Right lobe of liver (tissue), 6 donors: ENCODE measurements around the gene B3GLCT. TPM values are rescaled to one million over a fixed set of nuclear protein-coding genes. Genes with fewer than 3 reads are reported as not detected.

Experiments used
- ATAC-seq, 4 donors: fragments of 200-7000 bp; cut with Tn5 transposase; one replicate each; pipeline ENCODE4 v1.9.1; 2020; ENCODE audit warnings: mild to moderate bottlenecking in 4 of 4, moderate library complexity in 4 of 4
- DNase-seq, 3 donors: peaks; one replicate each; pipeline ENCODE4 v3.0.0-alpha.2; 2020
- H3K27ac ChIP-seq, 3 donors: fragments of 200-600 bp; one replicate each; pipeline ENCODE4 v1.8.0; 2022
- H3K27me3 ChIP-seq, 2 donors: fragments of 200-600 bp; one replicate each; pipeline ENCODE4 v1.8.0; 2022
- H3K36me3 ChIP-seq, 4 donors: fragments of 200-600 bp; sonication (generic) in 1 of 4; one replicate each; pipeline versions ENCODE4 v1.5.1 to v1.8.0; 2017 to 2022; ENCODE audit warnings: control low read depth in 1 of 4
- H3K4me1 ChIP-seq, 4 donors: fragments of 200-600 bp; sonication (generic) in 1 of 4; one replicate each; pipeline versions ENCODE4 v1.5.1 to v1.8.0; 2017 to 2022; ENCODE audit warnings: control low read depth in 1 of 4
- H3K4me3 ChIP-seq, 3 donors: fragments of 200-600 bp; one replicate each; pipeline ENCODE4 v1.8.0; 2022
- H3K9me3 ChIP-seq, 4 donors: fragments of 200-600 bp; sonication (generic) in 1 of 4; one replicate each; pipeline versions ENCODE4 v1.5.1 to v1.8.0; 2017 to 2022; ENCODE audit warnings: control low read depth in 1 of 4
- CTCF ChIP-seq, 4 donors: fragments of 200-600 bp in 3 of 4; fragments of 450-650 bp in 1 of 4; IDR thresholded peaks; one replicate each; pipeline versions ENCODE4 v1.5.1 to v1.8.0; 2016 to 2022; ENCODE audit warnings: antibody characterized with exemption in 4 of 4, mild to moderate bottlenecking in 2 of 4
- POLR2A ChIP-seq: fragments of 450-650 bp; IDR thresholded peaks from one replicate; pipeline ENCODE4 v1.6.1; 2017; ENCODE audit warnings: antibody characterized with exemption, mild to moderate bottlenecking
- WGBS: methylation state at CpG from one replicate; pipeline ENCODE4 v1.1.6; 2018; ENCODE audit warnings: low coverage, low lambda C conversion rate; ENCODE audit not compliant: insufficient coverage; ENCODE audit errors: missing lambda C conversion rate; 5-methylcytosine and 5-hydroxymethylcytosine counted together
- intact Hi-C, 2 donors: fragments of 100-400 bp; cut with DNase I; formaldehyde crosslinking; loops; one replicate each; pipeline versions ENCODE4 v1.11.2 to v1.14.1; 2022
- total RNA-seq, 6 experiments: library from RNA; depleted of rRNA in 2 of 6; stranded (reverse); fragments of >200 nt in 2 of 6; fragmentation: NEBNext Ultra II Directional in 3 of 6; extraction: Animal tissue kit (Norgen Biotek cat#: 25700) in 3 of 6; gene quantifications; one replicate each; pipeline versions ENCODE4 v1.1.0 to v1.2.4, GENCODE V29; 2016 to 2023
- donor health status: DM: no; HTN: yes; CAD: no.
- donor health status: DM: no; HTN: no; CAD: no.
- donor health status: DM: no; HTN: no; CAD: no.
- donor health status: DM: no; HTN: yes; CAD: no.
- donor health status: DM: no; HTN: yes; CAD: no.

The B3GLCT gene
- total RNA-seq, 6 experiments from 2014 or later: 2.7 to 3.6 (median 3.0) TPM

- Histone ChIP-seq H3K27ac (no peak overlapping the region), H3K4me1 (no peaks in the 10 kb centered on the region), H3K27me3 (no peaks in the 10 kb centered on the region), H3K4me3 (no peak overlapping the region), H3K9me3 (no peaks in the 10 kb centered on the region), H3K36me3 (no peaks in the 10 kb centered on the region)
- intact Hi-C loops: no loop called here
- DNase-seq (no peak), ATAC-seq (no peak)
- WGBS: 30% methylated on average over 4 of the region's 4 CpGs
- TF ChIP-seq POLR2A: no peak
Measured at GRCh38 chr13:31365630-31366029, 165.9 kb downstream of the B3GLCT start.

- TF ChIP-seq CTCF (IDR thresholded peaks at IDR 0.05) (no peak), POLR2A (no peak)
Measured at GRCh38 chr13:31367410-31367809, 167.6 kb downstream of the B3GLCT start.

GRCh38 chr13:31369213-31369612 lies 169.4 kb downstream of the B3GLCT start:
- Histone ChIP-seq H3K4me1 (no peaks in the 10 kb centered on the region), H3K4me3 (no peak overlapping the region), H3K27me3 (no peaks in the 10 kb centered on the region), H3K27ac (no peak overlapping the region), H3K36me3 (no peaks in the 10 kb centered on the region), H3K9me3 (no peaks in the 10 kb centered on the region)
- intact Hi-C loops: no loop called here
- TF ChIP-seq CTCF (IDR thresholded peaks at IDR 0.05) (no peak), POLR2A (no peak)
- DNase-seq: no peak
- no peak for ATAC-seq

More at GRCh38 chr13:31367410-31367809, 167.6 kb downstream of the B3GLCT start:
- 29% methylated on average over 1 of the region's 2 CpGs for WGBS
- no peaks in the 10 kb centered on the region for H3K27me3 ChIP-seq
- H3K27ac ChIP-seq: no peak overlapping the region
- ATAC-seq (no peak), DNase-seq (no peak)
- no peaks in the 10 kb centered on the region for H3K4me1 ChIP-seq
- no peaks in the 10 kb centered on the region for H3K9me3 ChIP-seq
- H3K36me3 ChIP-seq: no peaks in the 10 kb centered on the region
- H3K4me3 ChIP-seq: no peak overlapping the region
- intact Hi-C loops: no loop called here

GRCh38 chr13:31372454-31372853 lies 172.7 kb downstream of the B3GLCT start:
- TF ChIP-seq CTCF (IDR thresholded peaks at IDR 0.05) (no peak), POLR2A (no peak)
- H3K4me1 ChIP-seq: no peaks in the 10 kb centered on the region
- WGBS: 78% methylated on average over 4 of the region's 4 CpGs
- no peak for DNase-seq
- H3K4me3 ChIP-seq: no peak overlapping the region
- no peak overlapping the region for H3K27ac ChIP-seq
- no peaks in the 10 kb centered on the region for H3K9me3 ChIP-seq
- intact Hi-C loops: no loop called here
- no peaks in the 10 kb centered on the region for H3K27me3 ChIP-seq
- no peak for ATAC-seq
- H3K36me3 ChIP-seq: no peaks in the 10 kb centered on the region

GRCh38 chr13:31374682-31375081 lies 174.9 kb downstream of the B3GLCT start:
- intact Hi-C loops: no loop called here
- Histone ChIP-seq H3K36me3 (no peaks in the 10 kb centered on the region), H3K27me3 (no peaks in the 10 kb centered on the region), H3K4me1 (no peaks in the 10 kb centered on the region), H3K27ac (no peak overlapping the region), H3K9me3 (no peaks in the 10 kb centered on the region), H3K4me3 (no peak overlapping the region)
- no peak for TF ChIP-seq POLR2A
- TF ChIP-seq CTCF (IDR thresholded peaks at IDR 0.05): no peak
- WGBS: 12% methylated on average over 3 of the region's 3 CpGs
- ATAC-seq (no peak), DNase-seq (no peak)
